Medulla oblongata (tissue), 1 donor: Measurements from ENCODE around the gene PRKCB.

Experiments used
- DNase-seq: peaks from one replicate; pipeline ENCODE4 v3.0.0-alpha.2; 2015; ENCODE audit errors: extremely low spot score

PRKCB gene

DNA sequence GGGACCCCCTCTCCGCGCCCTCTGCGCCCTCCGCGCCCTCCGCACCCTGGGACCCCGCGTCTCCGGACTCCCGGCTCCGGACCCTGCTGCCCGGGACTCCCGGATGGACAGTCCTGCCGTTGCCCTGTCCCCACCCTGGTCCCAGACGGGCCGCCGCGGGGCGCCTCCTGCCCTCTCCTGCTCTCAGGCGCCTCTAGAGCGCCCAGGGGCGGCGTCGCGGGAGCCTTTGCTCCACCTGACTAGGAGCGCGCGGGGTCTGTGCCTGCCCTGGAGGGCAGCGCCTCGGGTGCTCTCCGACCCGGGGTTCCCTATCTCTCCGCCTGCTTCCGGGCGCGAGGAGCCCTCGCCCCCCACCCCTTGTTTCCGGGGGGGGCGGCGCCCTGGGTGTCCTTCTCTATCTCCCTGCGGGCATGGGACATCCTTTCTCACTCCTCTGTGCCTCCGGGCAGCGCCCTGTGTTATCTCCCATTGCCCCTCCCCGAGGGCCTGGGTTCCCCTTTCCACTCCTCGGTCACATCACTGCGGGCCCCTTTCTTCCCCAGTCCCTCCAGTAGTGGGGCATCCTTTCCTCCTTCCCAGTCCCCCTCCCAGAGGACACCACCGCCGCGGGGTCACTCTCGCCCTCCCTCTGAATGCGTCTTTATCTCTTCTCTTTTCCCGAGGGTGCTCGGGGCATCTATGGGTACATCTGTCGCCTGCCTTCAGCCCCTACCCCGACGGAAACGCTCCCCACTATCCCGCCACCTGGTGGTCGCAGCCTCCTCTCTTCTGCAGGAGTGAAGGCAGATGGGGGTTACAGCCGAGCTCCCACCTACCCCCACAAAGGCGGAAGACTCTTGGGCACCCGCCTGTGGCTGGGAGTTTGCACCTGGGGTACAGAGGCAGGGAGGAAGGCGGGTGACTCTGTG is 875 bp downstream of the PRKCB start:
- peak; percentile 31 for DNase-seq

- no peak for DNase-seq
These were observed 1.9 kb downstream of the PRKCB start for GRCh38 chr16:23837553-23838308.

GRCh38 chr16:23838485-23839142 is 2.8 kb downstream of the PRKCB start:
- no peak for DNase-seq

DNA sequence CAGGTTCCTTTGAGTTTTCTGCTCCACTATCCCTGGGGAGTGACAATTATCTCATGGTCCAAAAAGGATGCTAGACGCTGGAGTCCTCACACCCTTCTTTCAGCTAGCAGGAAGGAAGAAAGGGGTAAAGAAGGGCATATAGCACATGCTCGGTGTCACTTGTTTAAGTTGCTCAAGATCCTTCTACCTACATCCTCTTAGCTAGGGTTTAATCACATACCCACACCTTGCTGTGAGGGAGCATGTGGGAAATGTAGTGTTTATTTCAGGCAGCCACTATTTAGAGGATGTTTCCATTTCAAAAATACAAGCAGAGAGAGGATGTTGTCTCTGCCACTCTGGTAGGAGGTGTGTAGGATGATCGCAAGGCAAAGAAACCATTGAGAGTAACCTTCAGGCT is 4.5 kb downstream of the PRKCB start:
- no peak for DNase-seq

GRCh38 chr16:23842137-23842600 is 6.4 kb downstream of the PRKCB start:
- no peak for DNase-seq

DNA sequence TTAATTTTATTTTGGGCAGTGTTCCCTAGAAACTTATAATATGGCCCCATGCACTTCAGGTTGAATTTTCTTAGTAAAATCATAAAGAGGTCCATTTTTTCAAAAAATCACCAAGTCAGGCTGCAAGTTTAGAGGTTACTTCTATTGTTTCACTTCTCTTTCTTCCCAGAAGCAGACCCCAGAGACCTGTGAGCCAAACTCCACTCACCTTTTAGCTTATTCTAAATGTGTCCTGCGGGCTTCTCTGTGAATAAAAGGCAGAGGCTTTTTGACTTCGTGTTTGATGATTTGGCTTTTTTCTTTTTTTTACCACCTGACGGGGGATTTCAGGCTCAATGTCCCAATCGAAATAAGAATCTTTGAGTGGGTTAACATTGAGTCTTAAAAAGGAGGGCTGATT is 7.4 kb downstream of the PRKCB start:
- DNase-seq = no peak

DNA sequence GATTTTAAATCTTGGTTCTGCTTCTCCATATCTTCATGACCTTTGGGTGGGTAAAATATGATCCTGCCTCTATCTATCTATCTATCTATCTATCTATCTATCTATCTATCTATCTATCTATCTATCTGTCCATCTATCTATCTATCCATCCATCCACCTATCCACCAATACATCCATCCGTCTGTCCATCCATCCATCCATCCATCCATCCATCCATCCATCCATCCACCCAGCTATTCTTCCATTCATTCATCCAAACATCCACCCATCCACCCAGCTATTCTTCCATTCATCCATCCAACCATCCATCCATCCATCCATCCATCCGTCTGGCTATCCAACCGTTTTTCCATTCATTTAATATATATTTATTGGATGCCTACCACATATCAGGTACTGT is 11.5 kb downstream of the PRKCB start:
- DNase-seq = no peak

DNA sequence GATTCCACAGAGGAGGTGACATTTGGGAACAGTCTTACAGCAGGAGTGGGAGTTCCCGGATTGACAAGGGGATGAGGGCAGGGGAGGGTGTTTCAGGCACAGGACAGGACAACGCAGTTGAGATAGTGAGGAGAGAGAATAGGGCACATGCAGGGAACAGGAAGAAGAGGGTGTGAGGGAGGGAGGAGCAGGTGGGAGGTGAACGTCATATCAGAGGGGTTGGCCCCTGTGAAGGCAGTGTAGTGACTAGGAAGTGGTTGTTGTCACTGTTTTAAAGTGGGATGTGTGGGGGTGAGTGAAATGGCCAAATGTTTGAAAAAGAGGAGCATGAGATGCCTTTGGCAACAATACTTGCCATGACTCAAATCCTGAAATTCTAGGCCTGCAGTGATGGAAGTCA is 12.2 kb downstream of the PRKCB start:
- DNase-seq = no peak

GRCh38 chr16:23848958-23849357 is 13.2 kb downstream of the PRKCB start:
- no peak for DNase-seq

GRCh38 chr16:23852794-23853562 is 17.2 kb downstream of the PRKCB start:
- DNase-seq = no peak

DNA sequence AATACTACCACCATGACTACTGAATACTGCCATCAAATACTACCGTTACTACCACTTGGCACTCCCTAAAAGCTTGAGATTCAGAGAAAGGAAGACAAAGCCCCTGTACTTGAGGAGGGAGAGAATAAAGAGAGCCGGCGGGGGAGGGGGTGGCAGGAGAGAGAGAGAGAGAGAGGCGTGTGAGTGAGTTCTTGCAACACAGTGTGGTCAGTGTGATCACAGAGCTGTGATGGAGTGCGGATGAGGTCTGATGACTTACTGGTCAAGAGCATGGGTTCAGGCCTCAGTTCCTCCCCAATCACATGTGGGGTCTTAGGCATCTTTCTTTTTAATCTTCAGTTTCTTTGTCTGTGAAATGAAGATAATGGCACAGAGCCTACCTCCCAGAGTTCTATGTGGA is 19.2 kb downstream of the PRKCB start:
- no peak for DNase-seq

GRCh38 chr16:23856251-23856709 is 20.5 kb downstream of the PRKCB start:
- DNase-seq = no peak

GRCh38 chr16:23857256-23857880 is 21.6 kb downstream of the PRKCB start:
- DNase-seq = no peak

GRCh38 chr16:23857881-23858269 is 22.1 kb downstream of the PRKCB start:
- DNase-seq = no peak

- peak; percentile 37 for DNase-seq
These were observed 22.8 kb downstream of the PRKCB start for GRCh38 chr16:23858542-23858941.

DNA sequence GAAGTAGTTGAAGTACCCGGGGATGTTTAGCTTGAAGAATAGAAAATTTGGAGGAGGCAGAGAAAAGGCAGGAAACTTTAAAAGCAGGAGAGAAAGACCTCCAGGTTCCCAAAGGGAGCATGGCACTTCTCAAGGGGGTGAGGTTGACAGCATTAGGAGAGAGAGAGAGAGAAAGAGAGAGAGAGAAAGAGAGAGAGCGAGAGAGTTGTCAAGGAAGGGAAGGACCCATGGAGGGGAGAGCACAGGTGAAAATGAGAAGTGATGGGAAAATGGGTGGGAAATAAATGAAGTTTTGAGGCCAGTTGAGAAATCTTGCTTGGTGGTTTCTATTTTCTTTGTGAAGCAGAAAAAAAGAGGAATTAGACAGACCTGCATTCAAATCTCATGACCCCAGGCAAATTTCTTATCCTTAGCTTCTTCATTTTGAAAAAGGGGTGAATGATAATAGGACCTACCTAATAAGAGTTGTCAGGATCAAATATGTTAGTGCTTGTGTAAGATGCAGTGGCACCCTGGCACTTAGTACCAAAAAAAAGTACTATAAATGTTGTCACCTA is 24.0 kb downstream of the PRKCB start:
- DNase-seq = no peak

GRCh38 chr16:23861874-23862273 is 26.1 kb downstream of the PRKCB start:
- DNase-seq = no peak

GRCh38 chr16:23862556-23862955 is 26.8 kb downstream of the PRKCB start:
- no peak for DNase-seq

DNA sequence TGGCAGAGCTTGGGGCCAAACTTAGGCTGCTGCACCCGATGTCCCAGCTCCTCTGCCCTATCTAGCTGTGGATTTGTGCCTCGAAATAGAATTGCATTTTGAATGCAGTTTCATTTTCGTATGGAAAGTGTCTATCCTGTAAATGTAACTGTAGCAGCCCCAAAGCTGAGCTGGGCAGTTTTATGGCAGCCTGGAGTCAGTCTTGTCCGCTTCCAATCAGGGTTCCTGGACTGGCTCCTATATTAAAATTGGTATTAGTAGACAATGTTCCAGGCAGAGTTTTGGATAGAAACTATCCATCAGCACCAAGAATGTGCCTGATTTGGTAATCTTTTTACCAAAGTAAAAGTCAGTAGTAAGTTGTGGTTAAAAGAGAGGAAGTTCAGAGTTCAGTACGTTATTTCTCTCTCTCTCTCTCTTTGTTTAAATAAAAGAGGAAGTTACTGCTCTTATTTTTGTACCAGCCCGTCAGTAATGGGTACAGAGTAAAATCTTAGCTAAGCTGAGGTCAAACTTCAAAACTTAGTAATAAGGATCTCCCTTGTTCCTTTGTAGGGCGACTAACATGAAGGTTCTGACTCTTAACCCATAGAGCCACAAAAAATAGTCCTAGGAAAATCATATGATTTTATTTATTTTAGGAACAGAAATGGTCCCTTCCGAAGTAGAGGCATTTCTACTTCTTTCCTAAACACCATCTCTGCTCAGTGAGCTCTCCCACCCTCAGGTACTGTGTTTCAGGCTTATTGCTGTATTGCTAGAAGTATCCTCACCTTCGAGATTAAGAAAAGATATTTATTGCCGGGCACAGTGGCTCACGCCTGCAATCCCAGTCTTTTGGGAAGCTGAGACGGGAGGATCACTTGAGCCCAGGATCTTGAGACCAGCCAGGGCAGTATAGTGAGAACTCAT is 28.0 kb downstream of the PRKCB start:
- DNase-seq = peak; percentile 58

DNA sequence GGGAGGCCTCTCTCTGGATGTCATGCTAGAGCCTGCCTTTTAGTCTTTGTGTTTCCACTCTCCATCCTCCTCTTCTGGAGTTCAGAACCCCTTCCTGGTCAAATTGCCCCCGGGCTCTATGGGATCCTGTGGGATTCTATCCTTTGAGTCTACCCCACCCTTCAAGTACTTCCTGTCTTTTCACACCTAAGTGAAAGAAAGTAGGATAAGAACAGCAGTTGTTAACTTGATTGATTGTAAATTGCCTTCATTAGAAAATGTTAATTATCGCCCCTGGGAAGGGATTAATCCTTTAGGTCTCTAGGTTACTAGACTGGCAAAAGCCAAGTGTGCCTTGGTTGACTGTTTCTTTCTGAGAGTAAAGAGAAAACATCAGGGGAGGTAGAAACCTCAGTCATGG is 30.1 kb downstream of the PRKCB start:
- no peak for DNase-seq
